Left ventricle myocardium inferior (tissue), 1 donor: Measurements from ENCODE around the gene XPNPEP2. TPM values are rescaled to one million over a fixed set of nuclear protein-coding genes. Genes with fewer than 3 reads are reported as not detected.
A peak's percentile ranks its signal among the peaks of the same experiment; 100 is the strongest.

Source experiments
- DNase-seq: peaks from one replicate; pipeline ENCODE4 v3.0.0-alpha.2; 2020
- H3K27ac ChIP-seq: fragments of 200-600 bp; replicated peaks from 2 replicates; pipeline ENCODE4 v1.8.0; 2021
- H3K27me3 ChIP-seq: fragments of 200-600 bp; 2 replicates; pipeline ENCODE4 v1.8.0; 2021; ENCODE audit warnings: low read depth
- H3K36me3 ChIP-seq: fragments of 200-600 bp; 2 replicates; pipeline ENCODE4 v1.8.0; 2021
- H3K4me1 ChIP-seq: fragments of 200-600 bp; 2 replicates; pipeline ENCODE4 v1.8.0; 2021
- H3K4me3 ChIP-seq: fragments of 200-600 bp; 2 replicates; pipeline ENCODE4 v1.8.0; 2021; ENCODE audit warnings: mild to moderate bottlenecking, moderate library complexity
- H3K9me3 ChIP-seq: fragments of 200-600 bp; replicated peaks from 2 replicates; pipeline ENCODE4 v1.8.0; 2021
- intact Hi-C: fragments of 100-400 bp; cut with micrococcal nuclease; formaldehyde crosslinking; loops from one replicate; pipeline ENCODE4 v1.11.0; 2022
- total RNA-seq: library from RNA; stranded (reverse); fragmentation: NEBNext Ultra II Directional; extraction: Animal tissue kit (Norgen Biotek cat#: 25700); gene quantifications from one replicate; pipeline ENCODE4 v1.2.1, GENCODE V29; 2021
- TF ChIP-seq, protein P1 (sequence below): fragments of 200-600 bp; IDR thresholded peaks from 2 replicates; pipeline ENCODE4 v1.8.0; 2021; ENCODE audit warnings: antibody characterized with exemption, mild to moderate bottlenecking, borderline replicate concordance
- donor health status: DM: no; HTN: yes; CAD: no; lungs with severe emphysema.

Gene XPNPEP2
- total RNA-seq, 1 donor from 2014 or later, result 1.3 TPM

DNA sequence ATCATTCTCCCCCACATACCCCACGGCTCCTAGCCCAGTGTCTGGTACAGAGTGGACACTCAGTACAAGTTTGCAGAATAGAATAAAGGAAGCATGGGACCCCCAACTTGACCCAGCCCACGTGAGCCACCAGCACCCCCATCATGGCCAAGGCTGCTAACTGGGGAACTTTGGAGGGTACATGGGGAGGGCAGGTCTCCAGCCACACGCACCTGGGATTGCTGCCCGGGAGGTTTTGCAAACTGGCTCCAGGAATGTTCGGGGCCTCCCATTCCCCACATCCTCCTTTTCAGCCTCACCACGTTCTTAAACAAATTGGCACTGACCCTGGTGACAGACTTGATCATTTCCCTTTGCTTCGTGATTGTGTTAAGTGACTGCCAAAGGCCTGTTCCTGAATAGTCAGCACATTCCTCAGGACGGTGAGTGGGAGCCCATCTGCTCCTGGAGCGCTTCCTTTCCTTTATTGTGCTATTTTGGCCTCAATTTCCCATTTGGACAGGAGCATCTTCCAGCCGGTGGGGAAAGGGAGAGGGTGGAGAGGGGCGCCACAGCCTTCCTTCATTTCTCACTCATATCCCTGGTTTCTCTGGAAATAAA lies 18.7 kb upstream of the XPNPEP2 start:
- Histone ChIP-seq H3K9me3 (no peaks in the 10 kb centered on the region), H3K4me1 (no peaks in the 10 kb centered on the region), H3K27ac (no peak overlapping the region), H3K36me3 (no peaks in the 10 kb centered on the region), H3K4me3 (no peak overlapping the region), H3K27me3 (no peaks in the 10 kb centered on the region)
- TF ChIP-seq, protein P1, sequence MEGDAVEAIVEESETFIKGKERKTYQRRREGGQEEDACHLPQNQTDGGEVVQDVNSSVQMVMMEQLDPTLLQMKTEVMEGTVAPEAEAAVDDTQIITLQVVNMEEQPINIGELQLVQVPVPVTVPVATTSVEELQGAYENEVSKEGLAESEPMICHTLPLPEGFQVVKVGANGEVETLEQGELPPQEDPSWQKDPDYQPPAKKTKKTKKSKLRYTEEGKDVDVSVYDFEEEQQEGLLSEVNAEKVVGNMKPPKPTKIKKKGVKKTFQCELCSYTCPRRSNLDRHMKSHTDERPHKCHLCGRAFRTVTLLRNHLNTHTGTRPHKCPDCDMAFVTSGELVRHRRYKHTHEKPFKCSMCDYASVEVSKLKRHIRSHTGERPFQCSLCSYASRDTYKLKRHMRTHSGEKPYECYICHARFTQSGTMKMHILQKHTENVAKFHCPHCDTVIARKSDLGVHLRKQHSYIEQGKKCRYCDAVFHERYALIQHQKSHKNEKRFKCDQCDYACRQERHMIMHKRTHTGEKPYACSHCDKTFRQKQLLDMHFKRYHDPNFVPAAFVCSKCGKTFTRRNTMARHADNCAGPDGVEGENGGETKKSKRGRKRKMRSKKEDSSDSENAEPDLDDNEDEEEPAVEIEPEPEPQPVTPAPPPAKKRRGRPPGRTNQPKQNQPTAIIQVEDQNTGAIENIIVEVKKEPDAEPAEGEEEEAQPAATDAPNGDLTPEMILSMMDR, result no peak
- no peak for DNase-seq
- intact Hi-C loops, result no loop called here

DNA sequence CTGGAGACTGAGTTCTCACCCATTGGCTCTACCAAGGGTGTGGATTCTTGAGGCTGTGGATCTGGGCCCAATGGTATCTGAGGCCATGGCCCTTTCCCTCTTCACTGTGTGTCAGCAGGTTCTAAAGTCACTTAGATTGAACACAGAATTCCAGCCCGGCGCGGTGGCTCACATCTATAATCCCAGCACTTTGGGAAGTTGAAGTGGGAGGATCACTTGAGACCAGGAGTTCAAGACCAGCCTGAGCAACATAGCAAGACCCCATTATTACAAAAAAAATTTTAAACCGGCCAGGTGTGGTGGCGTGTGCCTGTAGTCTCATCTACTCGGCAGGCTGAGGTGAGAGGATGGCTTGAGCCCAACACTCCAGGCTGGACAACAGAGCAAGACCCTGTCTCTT lies 18.0 kb upstream of the XPNPEP2 start:
- no peak for DNase-seq
- Histone ChIP-seq H3K9me3 (no peaks in the 10 kb centered on the region), H3K27me3 (no peaks in the 10 kb centered on the region), H3K4me1 (no peaks in the 10 kb centered on the region), H3K27ac (peak overlapping the region; percentile 23), H3K36me3 (no peaks in the 10 kb centered on the region), H3K4me3 (no peak overlapping the region)
- TF ChIP-seq, protein P1, result no peak
- intact Hi-C loops, result no loop called here

DNA sequence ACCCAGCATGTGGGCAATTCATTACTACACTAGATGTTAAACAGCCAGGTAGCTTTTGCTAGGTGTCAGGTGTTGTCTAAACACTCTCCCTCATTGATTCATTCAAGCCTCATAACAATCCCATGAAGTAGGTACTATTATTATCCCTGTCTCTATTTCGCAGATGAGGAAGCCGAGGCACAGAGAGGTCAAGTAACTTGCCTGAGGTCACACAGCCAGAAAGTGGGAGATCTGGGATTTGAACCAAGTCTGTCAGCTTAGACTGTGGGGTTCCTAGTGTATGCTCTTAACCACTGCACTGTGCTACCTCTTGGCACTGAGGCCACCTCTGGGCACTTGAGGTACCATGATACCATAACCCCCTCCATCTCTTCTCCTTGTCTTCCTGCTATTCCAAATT lies 17.4 kb upstream of the XPNPEP2 start:
- Histone ChIP-seq H3K27me3 (no peaks in the 10 kb centered on the region), H3K27ac (no peak overlapping the region), H3K4me3 (no peak overlapping the region), H3K36me3 (no peaks in the 10 kb centered on the region), H3K4me1 (no peaks in the 10 kb centered on the region), H3K9me3 (no peaks in the 10 kb centered on the region)
- TF ChIP-seq, protein P1, result no peak
- intact Hi-C loops, result no loop called here
- no peak for DNase-seq

DNA sequence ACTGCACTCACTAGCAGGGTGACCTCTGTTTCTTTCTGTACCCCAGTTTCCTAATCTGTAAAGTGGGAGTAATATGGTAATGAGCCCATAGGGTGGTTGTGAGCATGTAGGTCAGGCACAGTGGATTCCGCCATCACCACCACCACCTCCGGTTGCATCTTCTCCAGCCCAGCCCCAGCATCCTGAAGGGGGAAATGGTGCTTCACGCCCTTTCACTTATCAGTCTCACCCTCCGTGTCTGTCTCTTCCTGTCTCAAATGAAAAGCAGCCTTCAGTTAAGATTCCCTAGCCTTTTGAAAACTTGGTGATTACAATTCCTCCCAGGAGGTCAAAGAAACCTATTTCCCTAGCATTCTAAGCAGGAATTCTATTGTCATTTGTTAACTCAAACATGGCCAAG lies 16.9 kb upstream of the XPNPEP2 start:
- intact Hi-C loops, result no loop called here

DNA sequence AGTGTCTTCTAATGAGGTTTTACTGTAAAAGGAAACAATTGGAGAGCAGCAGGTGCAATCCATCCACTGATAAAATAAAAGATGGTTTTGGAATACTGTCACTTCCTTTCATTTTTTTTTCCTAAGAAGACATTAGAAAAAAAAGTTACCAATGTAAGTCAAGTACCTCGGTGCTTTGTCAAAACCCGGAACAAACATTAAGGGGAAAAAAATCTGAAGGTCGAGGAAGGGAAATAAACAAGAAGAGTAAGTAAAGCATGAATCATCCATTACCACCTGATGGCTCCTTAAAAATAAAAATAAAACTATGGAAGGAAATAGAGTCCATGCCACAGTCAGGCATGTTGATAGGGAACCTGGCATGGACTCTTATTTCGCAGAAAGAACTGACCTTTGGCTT lies 15.3 kb upstream of the XPNPEP2 start:
- TF ChIP-seq, protein P1, result no peak
- Histone ChIP-seq H3K4me1 (no peaks in the 10 kb centered on the region), H3K27ac (no peak overlapping the region), H3K36me3 (no peaks in the 10 kb centered on the region), H3K4me3 (no peak overlapping the region), H3K9me3 (no peaks in the 10 kb centered on the region), H3K27me3 (no peaks in the 10 kb centered on the region)
- intact Hi-C loops, result no loop called here
- DNase-seq, result no peak

More for the DNA sequence above, 16.9 kb upstream of the XPNPEP2 start:
- H3K4me3 ChIP-seq, result no peak overlapping the region
- no peaks in the 10 kb centered on the region for H3K27me3 ChIP-seq
- DNase-seq, result no peak
- no peak overlapping the region for H3K27ac ChIP-seq
- no peaks in the 10 kb centered on the region for H3K9me3 ChIP-seq
- H3K36me3 ChIP-seq, result no peaks in the 10 kb centered on the region
- no peaks in the 10 kb centered on the region for H3K4me1 ChIP-seq
- TF ChIP-seq, protein P1, result no peak
